Natural killer cell (primary cell): ENCODE data around the gene TTLL9. TPM values are rescaled to one million over a fixed set of nuclear protein-coding genes. Genes with fewer than 3 reads are reported as not detected.

ENCODE experiments used
- ATAC-seq, 3 donors: fragments of 150-1000 bp in 2 of 3; fragments of 200-7000 bp in 1 of 3; cut with Tn5 transposase; 1 replicate in 1 of 3; 2 replicates in 2 of 3; pipeline ENCODE4 v1.10.0; 2021; ENCODE audit warnings: mild to moderate bottlenecking in 2 of 3, moderate library complexity in 2 of 3
- DNase-seq, 2 donors: peaks; one replicate each; pipeline versions ENCODE4 v3.0.0 to v3.0.0-alpha.2; 2013 to 2021; ENCODE audit warnings: mixed read lengths in 1 of 2
- H3K27ac ChIP-seq: one replicate; pipeline ENCODE4 v1.5.1; 2013; ENCODE audit warnings: mild to moderate bottlenecking, low read length
- H3K27me3 ChIP-seq: one replicate; pipeline ENCODE4 v1.6.1; 2013; ENCODE audit warnings: low read length; ENCODE audit not compliant: control insufficient read depth, insufficient read depth
- H3K36me3 ChIP-seq: one replicate; pipeline ENCODE4 v1.6.1; 2013; ENCODE audit warnings: low read length; ENCODE audit not compliant: control insufficient read depth, insufficient read depth
- H3K4me1 ChIP-seq: one replicate; pipeline ENCODE4 v1.6.1; 2013; ENCODE audit warnings: low read length; ENCODE audit not compliant: control insufficient read depth, insufficient read depth
- H3K4me3 ChIP-seq: one replicate; pipeline ENCODE4 v1.5.1; 2013; ENCODE audit warnings: low read length
- H3K9me3 ChIP-seq: one replicate; pipeline ENCODE4 v1.6.1; 2013; ENCODE audit warnings: low read length; ENCODE audit not compliant: control insufficient read depth, insufficient read depth
- H3K27ac Mint-ChIP-seq, 2 donors: one replicate each; pipeline ENCODE4 v1.8.0; 2022; ENCODE audit warnings: mild to moderate bottlenecking in 2 of 2, mixed read lengths in 2 of 2, moderate library complexity in 1 of 2
- H3K27me3 Mint-ChIP-seq, 2 donors: one replicate each; pipeline ENCODE4 v1.8.0; 2022; ENCODE audit warnings: low read depth in 2 of 2, mixed read lengths in 2 of 2
- H3K36me3 Mint-ChIP-seq: one replicate; pipeline ENCODE4 v1.8.0; 2022; ENCODE audit warnings: mixed read lengths
- H3K4me1 Mint-ChIP-seq, 2 donors: one replicate each; pipeline ENCODE4 v1.8.0; 2022; ENCODE audit warnings: mixed read lengths in 2 of 2
- H3K4me3 Mint-ChIP-seq: one replicate; pipeline ENCODE4 v1.8.0; 2022; ENCODE audit warnings: mild to moderate bottlenecking, moderate library complexity, mixed read lengths
- H3K9me3 Mint-ChIP-seq, 2 donors: one replicate each; pipeline ENCODE4 v1.8.0; 2022; ENCODE audit warnings: mixed read lengths in 2 of 2
- WGBS: methylation state at CpG from one replicate; pipeline ENCODE4 v1.1.7; 2013; ENCODE audit warnings: missing lambda C conversion rate; ENCODE audit not compliant: insufficient coverage; 5-methylcytosine and 5-hydroxymethylcytosine counted together
- intact Hi-C: fragments of 100-400 bp; cut with micrococcal nuclease; formaldehyde crosslinking; loops from one replicate; pipeline ENCODE4 v1.14.2; 2022
- total RNA-seq, 4 donors: library from RNA; stranded (reverse); fragments of 120-200 nt in 1 of 4; gene quantifications; one replicate each; pipeline versions ENCODE4 v1.2.3 to v1.2.4, GENCODE V29; 2013 to 2022
- TF ChIP-seq, protein P1 (sequence below): fragments of 200-600 bp; IDR thresholded peaks from one replicate; pipeline ENCODE4 v1.8.0; 2022; ENCODE audit warnings: antibody characterized with exemption

The TTLL9 gene
- total RNA-seq, 3 donors from 2014 or later (not counting 1 experiment from before 2014, with no cell fraction given) = not detected

DNA sequence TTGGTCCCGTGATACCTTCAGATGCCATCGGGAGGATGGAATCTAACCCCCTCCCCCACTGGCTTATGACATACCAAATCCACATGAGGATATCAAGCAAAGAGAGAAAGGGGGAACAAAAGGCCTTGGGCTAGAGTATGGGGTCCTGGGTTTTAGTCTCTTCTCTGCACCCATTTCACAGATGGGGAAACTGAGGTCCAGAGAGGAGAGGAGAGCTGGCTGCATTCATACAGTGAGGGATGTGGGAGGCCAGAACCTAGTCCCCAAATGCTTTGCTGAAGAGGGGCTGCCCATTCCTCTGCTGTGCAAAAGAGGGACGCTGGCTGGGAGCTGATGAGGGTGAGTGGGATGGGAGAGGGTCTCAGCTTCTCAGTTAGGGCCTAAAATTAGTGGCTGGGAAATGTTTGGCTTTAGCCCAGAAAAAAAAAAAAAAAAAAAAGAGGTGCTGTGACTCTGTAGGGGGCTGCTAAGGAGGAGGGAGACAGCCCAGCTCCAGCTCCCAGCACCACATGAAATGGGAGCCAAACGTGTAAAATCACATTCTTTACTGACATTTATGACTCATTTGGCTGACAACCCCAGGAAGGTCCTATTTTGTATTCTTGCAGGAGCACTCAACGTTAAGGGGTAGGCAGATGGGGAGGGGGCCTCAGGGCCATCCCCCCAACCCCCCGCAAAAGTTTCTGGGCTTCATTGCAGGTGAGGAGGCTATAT, 109.4 kb downstream of the TTLL9 start:
- Histone ChIP-seq H3K4me3 (no peak overlapping the region), H3K36me3 (no peaks in the 10 kb centered on the region), H3K27me3 (peaks cover 2% of the 10 kb centered on the region), H3K27ac (no peak overlapping the region), H3K4me1 (no peaks in the 10 kb centered on the region), H3K9me3 (no peaks in the 10 kb centered on the region)
- H3K4me1 Mint-ChIP-seq = no peaks in the 10 kb centered on the region
- ATAC-seq (no peak), DNase-seq (no peak)
- intact Hi-C loops = no loop called here
- TF ChIP-seq, protein P1, sequence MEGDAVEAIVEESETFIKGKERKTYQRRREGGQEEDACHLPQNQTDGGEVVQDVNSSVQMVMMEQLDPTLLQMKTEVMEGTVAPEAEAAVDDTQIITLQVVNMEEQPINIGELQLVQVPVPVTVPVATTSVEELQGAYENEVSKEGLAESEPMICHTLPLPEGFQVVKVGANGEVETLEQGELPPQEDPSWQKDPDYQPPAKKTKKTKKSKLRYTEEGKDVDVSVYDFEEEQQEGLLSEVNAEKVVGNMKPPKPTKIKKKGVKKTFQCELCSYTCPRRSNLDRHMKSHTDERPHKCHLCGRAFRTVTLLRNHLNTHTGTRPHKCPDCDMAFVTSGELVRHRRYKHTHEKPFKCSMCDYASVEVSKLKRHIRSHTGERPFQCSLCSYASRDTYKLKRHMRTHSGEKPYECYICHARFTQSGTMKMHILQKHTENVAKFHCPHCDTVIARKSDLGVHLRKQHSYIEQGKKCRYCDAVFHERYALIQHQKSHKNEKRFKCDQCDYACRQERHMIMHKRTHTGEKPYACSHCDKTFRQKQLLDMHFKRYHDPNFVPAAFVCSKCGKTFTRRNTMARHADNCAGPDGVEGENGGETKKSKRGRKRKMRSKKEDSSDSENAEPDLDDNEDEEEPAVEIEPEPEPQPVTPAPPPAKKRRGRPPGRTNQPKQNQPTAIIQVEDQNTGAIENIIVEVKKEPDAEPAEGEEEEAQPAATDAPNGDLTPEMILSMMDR = no peak
- peaks cover 0 to 16% of the 10 kb centered on the region in 2 donors for H3K27me3 Mint-ChIP-seq
- no peaks in the 10 kb centered on the region for H3K36me3 Mint-ChIP-seq
- H3K4me3 Mint-ChIP-seq = no peak overlapping the region
- WGBS = 64% methylated on average over 5 of the region's 6 CpGs
- H3K9me3 Mint-ChIP-seq = no peaks in the 10 kb centered on the region
- H3K27ac Mint-ChIP-seq = no peak overlapping the region

DNA sequence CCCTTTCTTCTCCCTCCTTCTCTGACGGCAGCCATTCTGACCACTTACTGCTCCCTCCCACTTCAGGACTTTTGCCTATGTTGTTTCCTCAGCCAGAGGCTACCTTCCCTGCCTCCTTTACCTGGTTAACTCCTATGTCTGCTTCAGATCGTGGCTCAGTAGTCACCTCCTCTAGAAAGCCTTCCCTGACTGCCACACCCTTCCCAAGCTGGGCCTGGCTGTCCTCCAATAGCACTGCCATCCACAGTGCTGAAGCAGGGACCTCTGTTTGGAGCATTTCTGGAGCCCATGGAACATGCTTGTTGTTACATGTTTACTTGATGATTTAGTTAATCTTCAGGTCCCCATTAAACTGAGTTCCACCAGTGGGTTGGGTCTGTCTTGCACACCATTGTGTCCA, 111.3 kb downstream of the TTLL9 start:
- Histone ChIP-seq H3K27me3 (peaks cover 2% of the 10 kb centered on the region), H3K4me1 (no peaks in the 10 kb centered on the region), H3K4me3 (no peak overlapping the region), H3K27ac (no peak overlapping the region), H3K36me3 (no peaks in the 10 kb centered on the region), H3K9me3 (no peaks in the 10 kb centered on the region)
- H3K4me1 Mint-ChIP-seq = no peaks in the 10 kb centered on the region
- no peak overlapping the region for H3K27ac Mint-ChIP-seq
- no peak for DNase-seq
- ATAC-seq = no peak
- intact Hi-C loops = no loop called here
- TF ChIP-seq, protein P1 = no peak
- H3K36me3 Mint-ChIP-seq = no peaks in the 10 kb centered on the region
- H3K27me3 Mint-ChIP-seq = peaks cover 0 to 7% of the 10 kb centered on the region in 2 donors
- H3K9me3 Mint-ChIP-seq = no peaks in the 10 kb centered on the region
- 77% methylated on average over 2 of the region's 2 CpGs for WGBS
- H3K4me3 Mint-ChIP-seq = no peak overlapping the region

DNA sequence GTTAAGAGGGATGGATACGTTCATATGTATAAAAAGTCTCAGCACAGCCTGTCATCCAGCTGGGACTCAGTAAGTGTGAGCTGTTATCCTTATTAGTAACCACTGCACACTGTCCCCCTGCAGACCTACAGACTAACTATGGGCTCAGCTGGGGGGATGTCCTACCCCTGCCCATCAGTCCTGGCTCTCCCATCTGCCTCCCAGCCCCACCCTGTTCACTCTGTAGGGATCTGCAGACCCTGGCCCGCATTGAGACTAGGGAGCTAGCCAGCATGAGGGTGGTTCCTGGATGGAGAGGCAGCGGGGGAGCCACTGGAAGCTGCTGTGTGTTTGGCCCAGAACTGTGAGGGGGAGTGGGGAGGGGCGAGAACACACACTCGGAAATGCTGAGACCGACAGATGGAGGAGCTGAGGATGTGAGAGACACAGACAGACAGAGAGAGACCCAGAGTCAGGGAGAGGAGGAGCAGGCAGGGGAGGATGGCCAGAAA, 114.6 kb downstream of the TTLL9 start:
- no peaks in the 10 kb centered on the region for H3K9me3 Mint-ChIP-seq

More for the DNA sequence above, 114.6 kb downstream of the TTLL9 start:
- Mint-ChIP-seq H3K27me3 (peaks cover 0 to 5% of the 10 kb centered on the region in 2 donors), H3K4me1 (no peaks in the 10 kb centered on the region), H3K36me3 (no peaks in the 10 kb centered on the region), H3K27ac (no peak overlapping the region), H3K4me3 (no peak overlapping the region)
- H3K4me1 ChIP-seq = no peaks in the 10 kb centered on the region
- H3K27me3 ChIP-seq = no peaks in the 10 kb centered on the region
- intact Hi-C loops = no loop called here
- H3K27ac ChIP-seq = no peak overlapping the region
- H3K9me3 ChIP-seq = no peaks in the 10 kb centered on the region
- ATAC-seq (no peak), DNase-seq (no peak)
- H3K36me3 ChIP-seq = no peaks in the 10 kb centered on the region
- TF ChIP-seq, protein P1 = no peak
- WGBS = 54% methylated on average over 6 of the region's 6 CpGs
- no peak overlapping the region for H3K4me3 ChIP-seq
